Esophagus muscularis mucosa (tissue), 4 donors: Measurements from ENCODE around the gene SCART1.

Experiments used
- CTCF ChIP-seq, 3 experiments: fragments of 200-600 bp in 2 of 3; fragments of 450-650 bp in 1 of 3; sonication (generic) in 2 of 3; IDR thresholded peaks; one replicate each; pipeline ENCODE4 v1.5.1; 2017 to 2019; ENCODE audit warnings: antibody characterized with exemption in 3 of 3, mild to moderate bottlenecking in 2 of 3, moderate library complexity in 1 of 3
- EP300 ChIP-seq: sonication (generic); formaldehyde crosslinking; IDR thresholded peaks from one replicate; pipeline ENCODE4 v1.6.1; 2017; ENCODE audit warnings: antibody characterized with exemption
- POLR2A ChIP-seq: fragments of 450-650 bp; IDR thresholded peaks from one replicate; pipeline ENCODE4 v1.6.1; 2017; ENCODE audit warnings: antibody characterized with exemption, moderate library complexity, mild to moderate bottlenecking, low read depth
- POLR2AphosphoS5 ChIP-seq, 2 donors: sonication (generic); formaldehyde crosslinking; IDR thresholded peaks; one replicate each; pipeline ENCODE4 v1.6.1; 2017; ENCODE audit warnings: antibody characterized with exemption in 2 of 2

- no peak for TF ChIP-seq CTCF (IDR thresholded peaks at IDR 0.05)
- no peak for TF ChIP-seq EP300
- no peak for TF ChIP-seq POLR2AphosphoS5 (IDR thresholded peaks at IDR 0.05)
- no peak for TF ChIP-seq POLR2A
These were observed 34.4 kb upstream of the SCART1 start for GRCh38 chr10:133419211-133419950.
